SK-N-SH (cell line): ENCODE measurements around the gene CRIP2. TPM values are rescaled to one million over a fixed set of nuclear protein-coding genes. Genes with fewer than 3 reads are reported as not detected.

Experiments
- CTCF ChIA-PET: fragments of 300-600, 350-600 bp; formaldehyde crosslinking; extraction: SDS; loops from one replicate; lab custom pipeline; 2021; lab: Yijun Ruan, JAX
- POLR2A ChIA-PET: fragments of 350-600 bp; sonication (Branson Sonifier 250); formaldehyde crosslinking; extraction: SDS; loops from one replicate; lab custom pipeline; 2020; ENCODE audit warnings: antibody characterized with exemption, inconsistent platforms; lab: Yijun Ruan, JAX
- DNase-seq: peaks from one replicate; pipeline ENCODE4 v3.0.0; 2012
- H2AFZ ChIP-seq: fragments of 200-600 bp; sonication (generic); 2 replicates; pipeline ENCODE4 v1.8.1; 2016; ENCODE audit warnings: antibody characterized with exemption, mild to moderate bottlenecking, low read depth
- H3F3A ChIP-seq: fragments of 200-600 bp; sonication (generic); replicated peaks from 2 replicates; pipeline ENCODE3; 2016; ENCODE audit warnings: antibody characterized with exemption, mild to moderate bottlenecking; ENCODE audit not compliant: insufficient read depth
- H3K27ac ChIP-seq, 2 experiments: fragments of 200-500 bp in 1 of 2; fragments of 200-600 bp in 1 of 2; sonication (Bioruptor generic) in 1 of 2; sonication (generic), shearing (Covaris generic) in 1 of 2; 2 replicates each; pipeline versions ENCODE4 v1.5.1 to v1.6.1; 2014 to 2016; ENCODE audit warnings: low read depth in 2 of 2, inconsistent platforms in 1 of 2, low read length in 1 of 2, mild to moderate bottlenecking in 1 of 2, mixed read lengths in 1 of 2
- H3K27me3 ChIP-seq: fragments of 200-600 bp; sonication (generic), shearing (Covaris generic); 2 replicates; pipeline ENCODE4 v1.6.1; 2016; ENCODE audit warnings: mixed run types; ENCODE audit not compliant: insufficient read depth
- H3K36me3 ChIP-seq, 2 experiments: fragments of 200-500 bp in 1 of 2; fragments of 200-600 bp in 1 of 2; sonication (Bioruptor generic) in 1 of 2; sonication (generic) in 1 of 2; replicated peaks in 1 of 2; 2 replicates each; pipeline versions ENCODE3 to v1.5.1; 2014 to 2016; ENCODE audit warnings: low read length in 1 of 2, mild to moderate bottlenecking in 1 of 2; ENCODE audit not compliant: insufficient read depth in 2 of 2, control insufficient read depth in 1 of 2
- H3K4me1 ChIP-seq, 2 experiments: fragments of 200-500 bp in 1 of 2; fragments of 200-600 bp in 1 of 2; sonication (Bioruptor generic) in 1 of 2; sonication (generic), shearing (Covaris generic) in 1 of 2; 2 replicates each; pipeline versions ENCODE4 v1.5.1 to v1.6.1; 2014 to 2016; ENCODE audit warnings: low read depth in 1 of 2, low read length in 1 of 2, mixed run types in 1 of 2; ENCODE audit not compliant: insufficient read depth in 2 of 2, control insufficient read depth in 1 of 2
- H3K4me2 ChIP-seq: fragments of 200-600 bp; sonication (generic), shearing (Covaris generic); 2 replicates; pipeline ENCODE4 v1.6.1; 2017; ENCODE audit warnings: mixed run types
- H3K4me3 ChIP-seq, 2 experiments: fragments of 200-500 bp in 1 of 2; fragments of 200-600 bp in 1 of 2; sonication (Bioruptor generic) in 1 of 2; sonication (generic), shearing (Covaris generic) in 1 of 2; 2 replicates each; pipeline versions ENCODE4 v1.5.1 to v1.8.1; 2014 to 2016; ENCODE audit warnings: low read depth in 2 of 2, inconsistent platforms in 1 of 2, low read length in 1 of 2, mild to moderate bottlenecking in 1 of 2, mixed read lengths in 1 of 2, moderate library complexity in 1 of 2
- H3K79me2 ChIP-seq: fragments of 200-600 bp; sonication (generic); 2 replicates; pipeline ENCODE4 v1.8.1; 2017; ENCODE audit warnings: mild to moderate bottlenecking; ENCODE audit not compliant: insufficient read depth
- H3K9ac ChIP-seq: fragments of 200-600 bp; sonication (generic); 2 replicates; pipeline ENCODE4 v1.6.1; 2017; ENCODE audit warnings: mixed run types
- H3K9me2 ChIP-seq: fragments of 200-600 bp; sonication (generic); 2 replicates; pipeline ENCODE4 v1.6.1; 2017; ENCODE audit warnings: mixed run types
- H3K9me3 ChIP-seq: fragments of 200-600 bp; sonication (generic); 2 replicates; pipeline ENCODE4 v1.6.1; 2017; ENCODE audit warnings: mixed run types, mild to moderate bottlenecking, moderate library complexity
- H4K20me1 ChIP-seq: fragments of 200-600 bp; sonication (generic); 2 replicates; pipeline ENCODE4 v1.6.1; 2017; ENCODE audit warnings: mild to moderate bottlenecking, mixed run types; ENCODE audit not compliant: insufficient read depth
- CHD2 ChIP-seq: fragments of 150-350 bp; IDR thresholded peaks from 2 replicates; pipeline ENCODE4 v1.6.1; 2018; ENCODE audit warnings: low read length; ENCODE audit not compliant: partially characterized antibody
- FOXM1 ChIP-seq: IDR thresholded peaks from 2 replicates; pipeline ENCODE4 v1.4.0; 2012; ENCODE audit warnings: low read depth, mild to moderate bottlenecking
- GABPA ChIP-seq: IDR thresholded peaks from 2 replicates; pipeline ENCODE4 v1.4.0; 2012; ENCODE audit warnings: low read depth, mild to moderate bottlenecking
- MAX ChIP-seq: IDR thresholded peaks from 2 replicates; pipeline ENCODE4 v1.4.0; 2012; ENCODE audit warnings: low read depth
- MXI1 ChIP-seq: IDR thresholded peaks from 2 replicates; pipeline ENCODE4 v1.6.1; 2012; ENCODE audit warnings: mild to moderate bottlenecking, low read depth, low read length, improper control_type of control experiment
- PBX3 ChIP-seq: IDR thresholded peaks from 2 replicates; pipeline ENCODE4; 2012
- RAD21 ChIP-seq: IDR thresholded peaks from 2 replicates; pipeline ENCODE4 v1.6.1; 2012; ENCODE audit warnings: mild to moderate bottlenecking, low read length
- REST ChIP-seq: IDR thresholded peaks from 2 replicates; pipeline ENCODE4 v1.6.1; 2012; ENCODE audit warnings: mild to moderate bottlenecking, low read depth, low read length, moderate library complexity
- RFX5 ChIP-seq: IDR thresholded peaks from 2 replicates; pipeline ENCODE4 v1.6.1; 2012; ENCODE audit warnings: mild to moderate bottlenecking, improper control_type of control experiment, low read length
- RXRA ChIP-seq: IDR thresholded peaks from 2 replicates; pipeline ENCODE4 v1.4.0; 2012; ENCODE audit warnings: low read depth, mild to moderate bottlenecking, borderline replicate concordance
- SIN3A ChIP-seq: IDR thresholded peaks from 2 replicates; pipeline ENCODE4 v1.6.1; 2012; ENCODE audit warnings: low read depth, mild to moderate bottlenecking, low read length, moderate library complexity, borderline replicate concordance
- TAF1 ChIP-seq: IDR thresholded peaks from 2 replicates; pipeline ENCODE4 v1.6.1; 2012; ENCODE audit warnings: low read depth, mild to moderate bottlenecking, low read length, moderate library complexity, borderline replicate concordance
- USF2 ChIP-seq: fragments of 150-350 bp; IDR thresholded peaks from 2 replicates; pipeline ENCODE4 v1.6.1; 2017; ENCODE audit warnings: antibody characterized with exemption, low read length, low read depth, borderline replicate concordance
- YY1 ChIP-seq: IDR thresholded peaks from 2 replicates; pipeline ENCODE4 v1.4.0; 2012; ENCODE audit warnings: low read depth, mild to moderate bottlenecking
- ZBTB33 ChIP-seq: IDR thresholded peaks from 2 replicates; pipeline ENCODE4 v1.4.0; 2012; ENCODE audit warnings: low read depth, borderline replicate concordance
- WGBS: methylation state at CpG from one replicate; pipeline ENCODE4 v1.1.6; 2017; ENCODE audit warnings: low lambda C conversion rate; 5-methylcytosine and 5-hydroxymethylcytosine counted together
- polyA plus RNA-seq, 3 experiments: library from polyadenylated mRNA; depleted of rRNA; stranded (reverse); fragments of >200 nt; gene quantifications; 2 replicates each; pipeline ENCODE4 v1.2.3, GENCODE V29; 2012

Gene CRIP2
- polyA plus RNA-seq, 1 of the 3 experiments (the other 2 are of a cell fraction), result 335 TPM

GRCh38 chr14:105436891-105437722 is 37.5 kb upstream of the CRIP2 start:
- Histone ChIP-seq H3F3A (peaks cover 3% of the 10 kb centered on the region), H3K9me3 (no peaks in the 10 kb centered on the region), H3K4me3 (no peak overlapping the region), H3K4me1 (peaks cover 0 to 8% of the 10 kb centered on the region in 2 experiments; a peak in 1 of 4 replicates), H3K9ac (no peak overlapping the region), H2AFZ (no peak overlapping the region), H3K79me2 (peaks cover 81% of the 10 kb centered on the region), H3K36me3 (peaks cover 5 to 20% of the 10 kb centered on the region in 2 experiments), H3K4me2 (no peak overlapping the region), H3K27ac (no peak overlapping the region; a peak in 1 of 4 replicates), H3K9me2 (no peaks in the 10 kb centered on the region), H3K27me3 (no peaks in the 10 kb centered on the region), H4K20me1 (peaks cover 80% of the 10 kb centered on the region)
- TF ChIP-seq FOXM1, result no peak
- no peak for TF ChIP-seq GABPA
- no peak for TF ChIP-seq MAX
- TF ChIP-seq RXRA, result no peak
- no peak for TF ChIP-seq CHD2
- TF ChIP-seq RAD21, result no peak
- TF ChIP-seq PBX3, result no peak
- no peak for TF ChIP-seq RFX5
- no peak for TF ChIP-seq YY1
- TF ChIP-seq USF2, result no peak
- TF ChIP-seq TAF1, result no peak
- TF ChIP-seq MXI1, result no peak
- TF ChIP-seq REST, result no peak
- no peak for TF ChIP-seq ZBTB33
- TF ChIP-seq SIN3A, result no peak
- ChIA-PET POLR2A (no interaction called here), CTCF (interaction anchor here (0.9 to 3.8 kb wide), 3 partner anchors 11 to 49 kb away, joined by 3 to 18 read pairs (median 14); partner anchors contain the start of gene CRIP1)
- no peak for DNase-seq
- 96% methylated on average over 13 of the region's 31 CpGs for WGBS
